ENCODE data around the gene SYP.

Gene SYP

GRCh38 chrX:49220100-49220499 is 20.1 kb upstream of the SYP start:
- DNase-seq (ENCODE audit: low spot score), result no peak

- DNase-seq (ENCODE audit: low spot score), result no peak
Observed at GRCh38 chrX:49214996-49215526, 15.1 kb upstream of the SYP start.

- no peak for DNase-seq (ENCODE audit: low spot score)
Observed at GRCh38 chrX:49214416-49214815, 14.4 kb upstream of the SYP start.

- no peak for DNase-seq (ENCODE audit: low spot score)
Observed at GRCh38 chrX:49212861-49213260, 12.9 kb upstream of the SYP start.

- DNase-seq (ENCODE audit: low spot score), result no peak
Observed at GRCh38 chrX:49212209-49212608, 12.2 kb upstream of the SYP start.

- no peak for DNase-seq (ENCODE audit: low spot score)
Observed at GRCh38 chrX:49211074-49211473, 11.1 kb upstream of the SYP start.

- no peak for DNase-seq (ENCODE audit: low spot score)
Observed at GRCh38 chrX:49210406-49210805, 10.4 kb upstream of the SYP start.

GRCh38 chrX:49209434-49210251 is 9.7 kb upstream of the SYP start:
- peak; percentile 88 for DNase-seq (ENCODE audit: low spot score)

- DNase-seq (ENCODE audit: low spot score), result no peak
Observed at GRCh38 chrX:49208399-49208798, 8.4 kb upstream of the SYP start.

GRCh38 chrX:49206543-49206942 is 6.5 kb upstream of the SYP start:
- no peak for DNase-seq (ENCODE audit: low spot score)

- no peak for DNase-seq (ENCODE audit: low spot score)
Observed at GRCh38 chrX:49205443-49205842, 5.5 kb upstream of the SYP start.

GRCh38 chrX:49204709-49205108 is 4.7 kb upstream of the SYP start:
- peak; percentile 64 for DNase-seq (ENCODE audit: low spot score)

GRCh38 chrX:49204017-49204416 is 4.0 kb upstream of the SYP start:
- no peak for DNase-seq (ENCODE audit: low spot score)

GRCh38 chrX:49203536-49203935 is 3.5 kb upstream of the SYP start:
- DNase-seq (ENCODE audit: low spot score), result peak; percentile 59

- DNase-seq (ENCODE audit: low spot score), result no peak
Observed at GRCh38 chrX:49202022-49202421, 2.0 kb upstream of the SYP start.

- no peak for DNase-seq (ENCODE audit: low spot score)
Observed at GRCh38 chrX:49199315-49199595, 738 bp downstream of the SYP start.

GRCh38 chrX:49198540-49199314 is 1.3 kb downstream of the SYP start:
- DNase-seq (ENCODE audit: low spot score), result no peak

- no peak for DNase-seq (ENCODE audit: low spot score)
Observed at GRCh38 chrX:49197543-49198087, 2.4 kb downstream of the SYP start.

GRCh38 chrX:49193542-49193964 is 6.4 kb downstream of the SYP start:
- DNase-seq (ENCODE audit: low spot score), result no peak

- DNase-seq (ENCODE audit: low spot score), result peak; percentile 58
Observed at GRCh38 chrX:49192722-49193328, 7.2 kb downstream of the SYP start.

GRCh38 chrX:49191574-49192011 is 8.4 kb downstream of the SYP start:
- DNase-seq (ENCODE audit: low spot score), result no peak

- peak; percentile 99 for DNase-seq (ENCODE audit: low spot score)
Observed at GRCh38 chrX:49190821-49191573, 9.0 kb downstream of the SYP start.
